Retina (tissue), 1 donor: ENCODE results near the gene SMYD2.

Experiments
- DNase-seq: peaks from one replicate; pipeline ENCODE4 v3.0.0-alpha.2; 2016

SMYD2 gene

DNA sequence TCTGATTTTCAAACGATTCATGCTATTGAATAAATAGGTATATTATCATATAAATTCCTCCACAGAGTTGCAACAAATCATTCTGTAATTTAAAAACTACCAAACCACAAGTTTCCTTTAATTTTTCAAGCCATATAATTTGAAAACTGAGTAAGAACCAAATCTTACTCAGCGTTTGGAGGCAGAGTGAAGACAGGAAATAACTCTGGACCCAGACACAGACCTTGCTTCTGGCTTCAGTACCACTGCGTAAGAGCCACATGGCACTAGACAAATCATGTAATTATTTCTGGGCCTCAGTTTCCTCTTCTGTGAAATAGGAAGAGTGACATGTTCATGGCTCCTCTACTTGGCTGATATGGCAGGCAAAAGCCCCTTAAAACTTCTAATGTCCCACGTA lies 82.4 kb downstream of the SMYD2 start:
- no peak for DNase-seq

DNA sequence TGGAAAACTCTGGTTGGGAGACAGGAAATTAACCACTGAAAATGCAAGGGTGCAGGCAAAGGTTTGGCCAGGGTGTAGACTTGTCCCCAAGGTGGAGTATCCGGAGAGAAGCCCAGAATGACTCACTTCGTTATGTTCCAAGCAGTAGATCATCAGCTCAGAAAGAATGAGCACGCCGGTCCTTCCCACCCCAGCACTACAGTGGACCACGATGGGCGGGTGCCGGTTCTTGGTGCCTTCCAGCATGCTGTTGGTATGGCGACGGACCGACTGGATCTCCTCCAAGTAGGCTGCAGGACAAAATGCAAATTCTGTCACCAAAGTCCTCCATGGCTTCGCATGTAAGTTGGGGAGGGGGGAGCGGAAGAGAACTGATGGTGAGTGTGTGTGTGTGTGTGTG lies 83.4 kb downstream of the SMYD2 start:
- no peak for DNase-seq

DNA sequence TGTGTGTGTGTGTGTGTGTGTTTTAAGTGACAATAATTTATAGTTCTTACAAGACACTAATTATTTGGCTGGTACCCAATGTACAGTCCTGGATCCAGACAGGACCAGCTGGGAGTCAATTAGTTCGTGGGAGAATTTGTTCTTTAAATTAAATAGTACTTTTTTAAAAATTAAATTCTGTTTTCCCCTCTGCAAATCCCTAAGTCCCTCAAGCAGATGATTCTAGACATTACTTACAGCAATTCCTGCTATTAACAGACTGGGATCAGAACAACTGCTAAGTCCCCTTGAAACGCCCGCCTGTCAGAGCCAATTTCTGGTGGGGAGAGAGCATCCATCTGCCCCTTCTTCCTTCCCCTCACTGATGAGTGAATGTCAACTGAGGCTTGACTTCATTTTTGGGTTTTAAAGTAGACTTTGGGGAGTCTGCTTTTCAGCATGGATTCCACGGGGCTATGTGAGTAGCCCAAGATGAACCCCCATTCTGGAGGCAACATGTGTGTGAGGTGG lies 83.9 kb downstream of the SMYD2 start:
- DNase-seq: peak; percentile 15

DNA sequence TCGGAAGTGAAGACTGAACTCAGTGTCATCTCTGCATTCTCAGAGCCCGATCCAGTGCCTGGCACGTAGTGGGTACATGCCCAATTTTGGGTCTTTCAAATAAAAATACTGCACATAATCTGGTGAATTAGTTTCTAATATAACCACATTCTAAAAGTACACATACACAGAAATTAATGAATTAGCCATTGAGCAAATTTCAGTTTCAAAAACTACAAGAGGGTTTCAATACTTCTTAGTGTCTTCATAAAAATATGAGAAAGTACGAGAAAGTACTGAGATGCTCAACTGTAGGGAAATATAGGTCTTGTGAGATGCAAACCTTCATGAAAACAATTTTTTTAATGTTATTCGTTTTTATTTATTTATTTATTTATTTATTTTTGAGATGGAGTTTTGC lies 86.9 kb downstream of the SMYD2 start:
- DNase-seq: no peak

DNA sequence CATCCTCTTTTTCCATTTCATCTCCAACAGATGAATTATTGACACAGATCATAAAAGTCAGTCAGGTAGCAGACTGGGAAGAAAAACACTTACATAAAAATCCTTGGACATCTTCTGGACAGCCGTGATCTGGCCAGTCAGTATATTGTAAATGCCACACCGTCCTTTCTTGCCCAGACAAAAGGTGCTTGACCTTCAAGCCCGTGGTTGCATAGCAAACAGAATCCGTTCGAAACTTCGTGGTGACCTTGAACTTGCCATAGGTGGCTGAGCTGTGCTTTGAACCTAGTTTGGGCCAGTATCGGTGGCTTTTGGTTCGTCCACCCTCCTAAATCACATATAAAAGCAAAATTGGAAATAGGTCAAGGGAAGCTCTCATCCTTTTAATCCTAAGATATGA lies 88.4 kb downstream of the SMYD2 start:
- no peak for DNase-seq

DNA sequence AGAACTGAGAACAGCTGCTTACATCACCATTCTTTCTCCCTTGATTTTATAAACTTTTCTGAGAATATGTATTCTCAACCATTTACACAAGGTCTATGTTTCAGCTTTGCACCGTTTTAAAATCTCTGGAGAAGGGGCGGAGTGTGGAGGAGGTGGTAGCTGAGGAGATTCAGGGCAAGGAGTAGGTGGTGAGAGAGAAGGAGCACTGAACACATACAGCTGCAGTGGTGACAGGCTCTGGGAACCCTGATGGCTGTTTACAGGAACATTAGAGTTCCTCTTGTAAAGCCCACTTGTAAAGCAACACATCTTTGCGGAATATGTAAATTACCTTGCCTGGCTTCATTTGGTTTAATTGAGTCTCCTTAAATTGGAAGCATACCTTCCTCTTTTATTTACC lies 89.7 kb downstream of the SMYD2 start:
- no peak for DNase-seq

DNA sequence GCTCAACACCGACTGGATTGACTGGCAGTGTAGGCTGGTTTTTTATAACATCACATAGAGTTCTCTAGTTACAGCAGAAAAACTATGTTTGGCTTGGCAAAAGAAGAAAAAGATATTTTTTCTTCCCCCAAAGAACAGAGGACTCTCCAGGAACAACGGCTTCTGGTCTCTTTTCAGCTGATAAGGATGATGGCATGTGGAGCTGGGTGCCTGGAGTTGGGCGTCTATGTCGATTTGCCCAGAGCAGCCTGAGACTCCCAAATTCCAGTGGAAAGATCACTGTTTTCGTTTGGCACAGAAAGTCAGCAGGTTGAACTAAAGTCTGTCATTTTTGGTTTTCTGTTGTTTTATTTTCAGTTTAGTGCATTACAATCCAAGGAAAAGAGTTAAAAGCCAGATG lies 91.1 kb downstream of the SMYD2 start:
- DNase-seq: no peak

DNA sequence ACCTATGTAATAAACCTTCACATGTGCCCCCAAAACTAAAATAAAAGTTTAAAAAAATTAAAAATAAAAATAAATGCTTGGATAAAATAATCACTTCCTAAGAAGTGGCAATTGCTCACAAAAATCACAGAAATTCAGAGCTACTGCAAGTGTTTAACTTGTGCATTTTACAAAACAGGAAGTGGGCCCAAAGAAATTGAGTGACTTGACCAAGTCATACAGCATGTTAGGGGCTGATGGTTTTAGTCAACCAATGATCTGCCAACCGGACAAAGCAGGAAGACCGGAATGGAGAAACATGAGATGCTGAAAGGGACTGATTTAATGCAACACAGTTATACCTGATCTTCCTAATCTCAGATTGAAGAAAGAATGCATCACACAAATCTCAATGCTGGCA lies 96.5 kb downstream of the SMYD2 start:
- DNase-seq: no peak

DNA sequence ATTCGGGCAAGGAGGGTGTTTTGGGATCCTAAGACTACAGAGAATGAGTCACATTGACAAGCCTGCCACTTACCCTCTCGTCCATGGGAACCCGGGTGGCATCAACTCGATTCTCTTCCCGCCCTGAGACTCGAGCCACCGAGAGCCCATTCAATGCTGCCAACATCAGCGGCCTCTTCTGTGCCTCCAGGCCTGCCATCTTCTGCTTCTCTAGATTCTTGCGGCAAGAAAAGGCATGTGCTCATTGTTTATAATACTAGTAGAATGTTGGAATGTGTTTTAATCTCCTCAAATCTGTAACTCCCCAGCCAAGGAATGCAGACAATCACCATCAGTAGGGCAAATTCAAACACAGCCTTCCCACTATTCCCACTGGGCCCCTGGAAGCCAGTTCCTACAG lies 96.9 kb downstream of the SMYD2 start:
- DNase-seq: no peak

DNA sequence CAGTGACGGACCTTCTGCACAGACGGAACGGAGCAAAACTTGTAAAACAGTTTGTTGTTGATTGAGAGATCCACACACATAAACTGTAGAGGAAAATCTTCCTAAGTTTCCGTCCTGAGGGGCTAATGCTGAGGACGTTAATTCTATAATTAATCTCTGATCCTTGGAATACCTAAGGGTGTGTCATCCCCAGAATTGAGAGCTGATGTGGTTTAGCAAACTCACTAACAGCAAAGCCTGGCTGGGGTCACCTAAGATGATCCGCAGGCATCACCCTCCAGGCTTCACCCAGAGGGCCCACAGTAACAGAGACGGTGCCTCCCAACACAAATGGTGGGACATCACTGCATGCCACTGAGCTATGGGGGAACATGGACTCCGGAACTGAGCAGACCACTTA lies 97.5 kb downstream of the SMYD2 start:
- no peak for DNase-seq

DNA sequence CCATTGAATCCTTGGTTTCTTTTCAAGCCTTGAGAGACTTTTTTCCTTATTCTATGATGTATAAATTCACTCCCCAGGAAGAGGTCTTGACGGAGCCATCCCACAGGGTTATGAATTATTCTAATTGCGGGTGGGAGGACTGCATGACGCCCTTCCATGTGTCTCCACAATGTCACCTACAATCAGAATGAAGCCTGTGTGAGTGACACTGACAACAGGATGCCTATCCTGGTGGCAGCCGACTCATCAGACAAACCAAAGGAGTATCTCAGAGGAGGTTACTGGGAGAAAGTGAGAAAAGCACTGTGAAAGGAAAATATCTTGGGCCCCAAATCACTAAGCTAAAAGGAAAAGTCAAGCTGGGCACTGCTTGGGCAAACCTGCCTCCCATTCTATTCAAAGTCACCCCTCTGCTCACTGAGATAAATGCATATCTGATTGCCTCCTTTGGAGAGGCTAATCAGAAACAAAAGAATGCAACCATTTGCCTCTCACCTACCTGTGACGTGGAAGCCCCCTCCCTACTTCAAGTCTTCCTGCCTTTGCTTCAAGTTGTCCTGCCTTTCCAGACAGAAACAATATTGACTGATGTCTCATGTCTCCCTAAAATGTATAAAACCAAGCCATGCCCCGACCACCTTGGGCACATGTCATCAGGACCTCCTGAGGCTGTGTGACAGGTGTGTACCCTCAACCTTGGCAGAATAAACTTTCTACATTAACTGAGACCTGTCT lies 98.4 kb downstream of the SMYD2 start:
- no peak for DNase-seq

DNA sequence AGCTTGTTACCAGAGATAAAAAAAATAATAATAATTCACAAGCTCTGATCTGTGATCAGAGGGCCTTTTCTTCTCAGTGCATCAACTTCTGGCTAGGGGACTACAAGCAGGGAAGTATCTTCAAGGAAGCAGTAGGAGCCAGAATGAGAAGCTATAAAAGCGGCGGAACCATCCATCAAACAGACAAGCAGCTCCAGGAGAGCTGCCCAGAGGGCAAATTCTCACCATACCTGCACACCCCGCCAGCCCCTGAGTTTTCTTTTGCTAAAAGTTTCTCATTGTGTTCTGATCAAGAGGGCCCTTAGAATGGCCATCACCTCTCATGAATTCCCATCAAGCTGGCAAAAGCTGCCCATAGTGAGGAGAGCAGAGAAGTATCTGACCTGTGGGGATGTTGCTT lies 99.4 kb downstream of the SMYD2 start:
- DNase-seq: no peak

DNA sequence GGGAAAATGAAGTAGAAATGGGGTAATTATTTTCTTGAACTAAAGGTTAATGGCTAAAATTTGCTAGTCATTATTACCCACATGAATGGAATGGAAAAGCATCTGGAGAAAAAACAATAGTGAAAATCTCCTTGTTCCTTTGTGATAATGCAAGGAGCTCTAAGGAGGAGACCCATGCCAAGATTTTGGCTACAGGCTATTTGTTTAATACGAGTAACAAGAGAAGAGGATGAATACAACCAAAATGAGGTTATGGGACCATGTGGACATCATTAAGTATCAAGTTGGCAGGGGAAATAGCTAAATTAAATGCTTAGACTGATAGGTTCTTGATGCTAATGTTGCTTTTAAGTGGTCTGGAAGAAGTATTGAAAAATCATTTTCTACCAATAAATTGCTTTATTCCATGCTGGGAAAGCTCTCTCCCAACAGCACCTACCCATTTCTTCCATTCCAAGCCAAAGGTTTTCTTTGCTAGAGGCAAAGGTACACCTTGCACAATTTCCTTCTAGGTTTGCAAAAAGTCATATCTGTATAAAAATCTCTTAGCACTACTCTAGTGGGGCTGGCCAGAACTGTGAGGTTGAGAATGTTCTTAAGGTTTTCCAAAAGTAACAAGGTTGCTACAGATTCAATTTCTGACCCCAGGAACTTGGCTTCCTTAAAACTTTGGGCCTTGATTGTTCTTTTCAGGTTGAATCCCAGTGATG lies 100.2 kb downstream of the SMYD2 start:
- no peak for DNase-seq

DNA sequence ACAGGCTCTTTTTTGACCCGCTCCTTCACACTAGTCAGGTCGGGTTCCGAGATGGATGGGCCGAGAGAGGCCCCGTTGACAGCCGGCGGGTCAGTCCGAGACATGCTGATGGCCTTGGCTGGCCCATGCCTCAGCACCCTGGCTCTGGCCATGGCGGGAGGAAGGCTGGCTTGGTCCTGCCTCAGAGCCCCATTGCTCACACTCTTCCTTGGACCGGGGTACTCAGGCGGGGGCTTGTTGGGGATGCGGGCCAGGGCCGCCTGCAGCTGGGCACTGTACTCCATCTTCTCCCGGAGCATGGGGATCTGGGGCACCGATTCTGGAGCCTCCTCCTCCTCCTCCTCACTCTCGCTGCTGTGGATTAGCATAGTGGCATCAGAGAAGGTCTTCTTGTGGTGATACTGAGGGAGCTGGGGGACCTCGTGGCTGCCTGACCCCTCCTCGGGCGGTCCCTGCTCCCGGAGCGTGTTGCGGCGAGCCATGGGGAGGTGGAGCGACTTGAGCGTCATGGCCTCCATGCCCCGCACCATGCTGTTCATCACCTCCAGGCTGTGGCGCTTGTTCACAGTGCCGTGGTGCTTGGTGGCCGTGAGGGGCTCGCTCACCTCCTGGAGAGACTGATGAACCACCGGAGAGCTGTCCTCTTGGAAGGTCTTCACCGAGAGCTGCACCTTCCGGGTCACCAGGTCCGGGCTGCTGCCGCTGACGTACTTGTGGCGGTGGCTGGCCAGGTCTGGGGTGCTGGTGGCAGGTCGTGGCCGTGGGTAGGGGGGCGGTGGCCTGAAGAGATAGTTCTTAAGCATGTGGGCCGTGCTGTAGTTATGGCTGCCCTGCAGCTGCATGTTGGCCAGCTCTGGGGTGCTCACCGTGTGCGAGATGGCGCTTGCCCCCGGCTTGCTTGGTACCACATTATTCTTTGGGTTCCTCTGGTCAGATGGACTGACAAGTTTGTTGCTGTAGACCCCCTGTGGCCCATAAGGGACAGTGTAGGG lies 102.7 kb downstream of the SMYD2 start:
- no peak for DNase-seq

DNA sequence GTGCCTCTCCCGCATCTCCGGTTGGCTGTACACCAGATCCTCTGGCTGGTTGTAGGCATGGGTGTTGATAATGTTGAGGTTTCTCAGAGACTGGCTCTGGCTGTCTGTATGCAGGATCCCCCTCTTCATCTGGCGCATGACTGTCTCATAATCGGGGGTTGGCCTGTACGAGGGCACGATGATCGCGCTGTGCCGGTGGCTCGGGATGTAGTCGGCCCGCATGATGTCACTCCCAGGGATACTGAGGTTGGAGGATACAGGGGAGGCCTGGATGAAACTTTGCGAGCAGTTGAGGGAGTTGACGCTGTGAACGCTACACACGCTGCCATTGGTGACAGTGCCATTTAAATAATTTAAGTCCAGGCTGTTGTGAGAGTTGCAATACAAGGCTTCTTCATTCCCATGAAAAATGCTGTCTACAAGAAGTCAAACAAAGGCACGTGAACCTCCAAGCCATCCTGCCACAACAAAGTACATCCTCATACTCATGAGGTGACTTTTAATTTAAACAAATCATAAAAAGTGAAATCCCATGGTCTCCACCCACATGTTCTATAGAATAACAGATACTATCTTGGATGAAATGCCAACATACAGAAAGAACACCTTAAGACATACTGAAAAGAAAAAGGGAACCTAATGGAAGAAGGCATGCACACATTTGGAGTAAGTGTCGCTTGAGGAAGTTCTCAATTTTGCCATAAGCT lies 103.6 kb downstream of the SMYD2 start:
- DNase-seq: no peak

DNA sequence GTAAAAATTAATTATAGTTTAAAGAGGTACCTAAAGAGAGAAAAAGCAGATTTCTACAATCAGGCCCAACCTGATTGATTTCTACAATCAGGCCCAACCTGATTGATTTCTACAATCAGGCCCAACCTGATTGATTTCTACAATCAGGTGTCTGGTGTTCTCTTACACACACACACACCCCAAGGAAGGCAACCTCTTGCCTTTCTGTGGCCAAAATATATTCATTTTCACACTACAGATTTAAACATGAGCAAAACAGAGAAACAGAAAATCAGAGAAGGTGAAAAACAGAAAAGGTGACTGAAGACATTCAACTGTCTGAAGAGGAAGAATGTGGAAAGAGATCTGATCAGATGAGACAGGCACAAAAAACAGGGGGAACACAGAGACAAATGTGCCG lies 104.5 kb downstream of the SMYD2 start:
- DNase-seq: no peak

DNA sequence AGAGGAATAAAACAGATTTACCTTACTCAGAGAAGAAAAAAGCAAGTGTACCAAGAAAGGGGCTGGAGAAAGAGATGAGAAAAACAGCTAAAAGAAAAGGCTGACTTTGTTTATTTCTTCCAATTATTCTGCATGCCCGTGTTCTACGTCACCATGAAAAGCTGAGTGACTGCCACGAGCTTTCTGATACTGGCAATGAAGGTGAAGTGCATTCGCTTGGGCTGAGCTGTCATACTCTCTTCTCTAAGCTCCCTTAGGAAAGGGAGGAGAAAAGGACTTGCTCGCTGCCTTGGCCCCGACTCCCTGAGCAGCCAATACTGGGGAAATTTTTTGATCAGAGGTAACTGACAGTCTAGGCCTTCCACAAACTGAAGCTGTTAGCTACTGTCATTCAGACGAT lies 105.4 kb downstream of the SMYD2 start:
- peak; percentile 23 for DNase-seq
